Measurements from ENCODE around the gene CACNA1D. TPM values are rescaled to one million over a fixed set of nuclear protein-coding genes. Genes with fewer than 3 reads are reported as not detected.

CACNA1D gene
- total RNA-seq, 1 donor from 2014 or later: 1.1 TPM

- Mint-ChIP-seq H3K27ac (ENCODE audit: unreplicated experiment) (no peak overlapping the region), H3K36me3 (ENCODE audit: low read depth) (no peaks in the 10 kb centered on the region), H3K27me3 (ENCODE audit: low read depth) (no peaks in the 10 kb centered on the region), H3K4me3 (no peak overlapping the region), H3K9me3 (no peaks in the 10 kb centered on the region), H3K4me1 (peaks cover 7% of the 10 kb centered on the region)
- TF ChIP-seq, protein P1, sequence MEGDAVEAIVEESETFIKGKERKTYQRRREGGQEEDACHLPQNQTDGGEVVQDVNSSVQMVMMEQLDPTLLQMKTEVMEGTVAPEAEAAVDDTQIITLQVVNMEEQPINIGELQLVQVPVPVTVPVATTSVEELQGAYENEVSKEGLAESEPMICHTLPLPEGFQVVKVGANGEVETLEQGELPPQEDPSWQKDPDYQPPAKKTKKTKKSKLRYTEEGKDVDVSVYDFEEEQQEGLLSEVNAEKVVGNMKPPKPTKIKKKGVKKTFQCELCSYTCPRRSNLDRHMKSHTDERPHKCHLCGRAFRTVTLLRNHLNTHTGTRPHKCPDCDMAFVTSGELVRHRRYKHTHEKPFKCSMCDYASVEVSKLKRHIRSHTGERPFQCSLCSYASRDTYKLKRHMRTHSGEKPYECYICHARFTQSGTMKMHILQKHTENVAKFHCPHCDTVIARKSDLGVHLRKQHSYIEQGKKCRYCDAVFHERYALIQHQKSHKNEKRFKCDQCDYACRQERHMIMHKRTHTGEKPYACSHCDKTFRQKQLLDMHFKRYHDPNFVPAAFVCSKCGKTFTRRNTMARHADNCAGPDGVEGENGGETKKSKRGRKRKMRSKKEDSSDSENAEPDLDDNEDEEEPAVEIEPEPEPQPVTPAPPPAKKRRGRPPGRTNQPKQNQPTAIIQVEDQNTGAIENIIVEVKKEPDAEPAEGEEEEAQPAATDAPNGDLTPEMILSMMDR (conservative IDR thresholded peaks at IDR 0.05): no peak
- no peak for DNase-seq (ENCODE audit: low read depth, low spot score)
Observed at GRCh38 chr3:53579636-53580035, 85.2 kb downstream of the CACNA1D start.

DNA sequence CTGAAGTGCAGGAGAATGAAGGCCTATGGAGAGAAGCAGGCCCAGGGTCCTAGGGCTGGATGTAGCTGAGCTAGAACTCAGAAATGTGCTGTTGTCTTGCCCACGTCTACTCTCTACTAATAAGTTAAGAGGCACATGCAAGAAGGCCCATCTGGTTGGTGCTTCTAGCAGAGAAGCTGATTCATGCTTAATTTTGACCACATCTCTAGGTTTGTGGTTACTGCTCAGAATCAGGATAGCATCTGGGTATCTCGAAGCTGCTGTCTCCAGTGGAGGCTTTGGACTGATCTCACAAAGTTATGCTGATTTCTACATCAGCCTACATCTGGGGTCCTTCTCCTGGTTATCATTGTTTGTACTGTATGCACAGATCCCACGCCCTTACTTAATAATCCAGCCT, 87.3 kb downstream of the CACNA1D start:
- Mint-ChIP-seq H3K27ac (ENCODE audit: unreplicated experiment) (no peak overlapping the region), H3K36me3 (ENCODE audit: low read depth) (no peaks in the 10 kb centered on the region), H3K4me1 (peaks cover 21% of the 10 kb centered on the region), H3K27me3 (ENCODE audit: low read depth) (no peaks in the 10 kb centered on the region), H3K4me3 (no peak overlapping the region), H3K9me3 (no peaks in the 10 kb centered on the region)
- no peak for DNase-seq (ENCODE audit: low read depth, low spot score)
- TF ChIP-seq, protein P1 (conservative IDR thresholded peaks at IDR 0.05): no peak

GRCh38 chr3:53583161-53583690, 88.8 kb downstream of the CACNA1D start:
- no peaks in the 10 kb centered on the region for H3K36me3 Mint-ChIP-seq (ENCODE audit: low read depth)
- TF ChIP-seq, protein P1 (conservative IDR thresholded peaks at IDR 0.05): no peak
- DNase-seq (ENCODE audit: low read depth, low spot score): no peak
- no peaks in the 10 kb centered on the region for H3K9me3 Mint-ChIP-seq
- peaks cover 25% of the 10 kb centered on the region for H3K4me1 Mint-ChIP-seq
- H3K27me3 Mint-ChIP-seq (ENCODE audit: low read depth): no peaks in the 10 kb centered on the region
- no peak overlapping the region for H3K27ac Mint-ChIP-seq (ENCODE audit: unreplicated experiment)
- no peak overlapping the region for H3K4me3 Mint-ChIP-seq

DNA sequence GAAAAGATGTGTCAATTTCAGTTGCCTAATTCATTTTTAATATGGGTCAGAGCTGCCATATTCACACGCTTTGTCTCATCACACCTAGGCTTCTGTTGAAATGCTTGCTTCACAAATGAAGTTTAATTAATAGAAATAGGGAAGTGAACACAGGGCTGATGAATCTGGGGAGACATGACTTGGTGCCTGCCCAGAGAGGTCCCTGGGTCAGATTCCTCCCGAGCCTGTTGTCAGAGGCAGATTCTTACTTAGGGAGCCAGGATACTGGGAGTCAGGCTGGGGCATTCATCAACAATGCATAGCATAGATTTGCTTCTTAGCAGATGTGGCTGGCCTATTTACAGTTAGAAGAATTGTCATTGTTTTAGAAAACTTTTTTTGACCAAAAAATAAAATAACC, 90.6 kb downstream of the CACNA1D start:
- Mint-ChIP-seq H3K27me3 (ENCODE audit: low read depth) (no peaks in the 10 kb centered on the region), H3K36me3 (ENCODE audit: low read depth) (no peaks in the 10 kb centered on the region), H3K27ac (ENCODE audit: unreplicated experiment) (peak overlapping the region; percentile 22), H3K9me3 (no peaks in the 10 kb centered on the region), H3K4me3 (no peak overlapping the region), H3K4me1 (peaks cover 30% of the 10 kb centered on the region)
- TF ChIP-seq, protein P1 (conservative IDR thresholded peaks at IDR 0.05): no peak
- no peak for DNase-seq (ENCODE audit: low read depth, low spot score)

DNA sequence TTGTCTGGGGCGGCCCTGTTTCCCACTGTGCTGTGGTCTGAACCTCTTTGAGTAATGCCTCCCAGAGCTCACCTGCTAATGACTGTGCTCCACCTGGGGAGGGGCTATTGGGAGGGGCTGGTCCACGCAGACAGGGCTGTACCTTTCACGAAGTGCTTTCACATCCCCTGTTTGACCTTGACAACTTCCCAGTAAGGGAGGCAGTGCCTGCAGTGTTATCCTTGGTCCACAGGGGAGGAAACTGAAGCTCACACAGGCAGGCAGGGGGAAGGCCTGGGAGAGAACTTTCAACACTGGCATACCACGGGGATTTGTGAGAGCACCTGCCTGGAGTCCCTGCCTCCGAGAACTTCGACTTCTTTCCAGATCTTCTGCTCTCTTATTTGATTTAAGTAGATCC, 91.2 kb downstream of the CACNA1D start:
- no peak overlapping the region for H3K4me3 Mint-ChIP-seq
- no peaks in the 10 kb centered on the region for H3K27me3 Mint-ChIP-seq (ENCODE audit: low read depth)
- TF ChIP-seq, protein P1 (conservative IDR thresholded peaks at IDR 0.05): no peak
- H3K27ac Mint-ChIP-seq (ENCODE audit: unreplicated experiment): no peak overlapping the region
- H3K4me1 Mint-ChIP-seq: peaks cover 30% of the 10 kb centered on the region
- no peaks in the 10 kb centered on the region for H3K36me3 Mint-ChIP-seq (ENCODE audit: low read depth)
- H3K9me3 Mint-ChIP-seq: no peaks in the 10 kb centered on the region
- DNase-seq (ENCODE audit: low read depth, low spot score): no peak

Measured in neural crest cell (in vitro differentiated cells).